Caki2 (cell line): Measurements from ENCODE around the gene EXOC3L4. TPM values are rescaled to one million over a fixed set of nuclear protein-coding genes. Genes with fewer than 3 reads are reported as not detected.

Source experiments
- DNase-seq: peaks from one replicate; pipeline ENCODE4 v3.0.0-alpha.2; 2015; ENCODE audit warnings: low read depth
- in situ Hi-C: cut with HindIII; loops from 2 replicates; pipeline ENCODE4 v1.10.0; 2016; ENCODE audit warnings: low sequenced_read_pairs, low pct_unique_long_range_greater_than_20kb, mixed read lengths
- total RNA-seq: library from RNA; depleted of rRNA; stranded (reverse); fragments of >200 nt; shearing (Covaris generic); gene quantifications from 2 replicates; pipeline ENCODE4 v1.2.3, GENCODE V29; 2014; ENCODE audit warnings: low replicate concordance

EXOC3L4 gene
- total RNA-seq, 1 experiment from 2014 or later: 0.98 TPM

GRCh38 chr14:103087343-103087835, 7.1 kb upstream of the EXOC3L4 start:
- in situ Hi-C loops: no loop called here
- DNase-seq: no peak

GRCh38 chr14:103088921-103089320, 5.6 kb upstream of the EXOC3L4 start:
- no peak for DNase-seq
- in situ Hi-C loops: no loop called here

DNA sequence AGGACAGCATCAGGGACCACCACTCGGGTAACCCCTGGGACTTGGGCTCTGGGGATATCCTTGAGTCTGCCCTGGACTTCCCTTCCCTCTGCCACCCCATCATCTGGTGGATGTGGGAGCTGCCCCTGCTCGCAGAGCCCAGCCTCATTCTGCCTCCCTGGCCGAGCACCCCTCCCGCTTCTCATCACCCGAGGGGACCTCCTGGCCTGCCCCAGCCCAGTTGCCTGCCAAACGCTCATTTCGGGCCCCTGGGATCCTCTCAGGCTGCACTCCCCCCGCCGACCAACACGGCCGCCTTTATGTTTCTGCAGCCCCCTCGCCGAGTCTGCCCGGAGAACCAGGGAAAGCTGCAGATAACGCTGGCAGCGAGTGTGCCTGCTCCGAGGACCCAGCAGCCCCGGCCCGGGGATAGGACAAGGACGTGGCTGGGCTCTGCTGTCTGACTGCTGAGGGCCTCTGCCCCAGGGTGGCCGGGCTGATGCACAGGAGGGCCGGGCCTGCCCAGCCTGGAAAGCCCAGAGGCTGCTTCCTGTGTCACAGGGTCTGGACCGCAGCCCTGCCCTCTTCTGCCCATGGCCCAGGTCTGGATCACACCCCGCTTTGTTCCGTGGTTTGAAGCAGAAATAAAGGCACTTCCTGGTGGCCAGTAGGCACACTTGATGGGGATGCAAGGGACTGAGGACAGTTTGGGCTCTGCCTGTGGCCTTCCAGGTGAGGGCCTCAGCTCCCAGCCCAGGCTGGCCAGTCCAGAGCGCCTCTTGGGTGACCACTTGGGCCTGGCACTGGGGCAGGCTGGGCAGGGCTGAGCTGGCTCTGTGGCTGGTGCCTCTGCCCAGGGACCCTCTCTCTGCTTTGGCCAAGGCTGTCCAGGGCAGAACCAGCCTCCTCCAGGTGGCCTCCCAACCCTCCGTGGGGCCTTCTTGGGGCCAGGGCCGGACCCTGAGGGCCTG, 4.9 kb upstream of the EXOC3L4 start:
- no peak for DNase-seq
- in situ Hi-C loops: no loop called here

DNA sequence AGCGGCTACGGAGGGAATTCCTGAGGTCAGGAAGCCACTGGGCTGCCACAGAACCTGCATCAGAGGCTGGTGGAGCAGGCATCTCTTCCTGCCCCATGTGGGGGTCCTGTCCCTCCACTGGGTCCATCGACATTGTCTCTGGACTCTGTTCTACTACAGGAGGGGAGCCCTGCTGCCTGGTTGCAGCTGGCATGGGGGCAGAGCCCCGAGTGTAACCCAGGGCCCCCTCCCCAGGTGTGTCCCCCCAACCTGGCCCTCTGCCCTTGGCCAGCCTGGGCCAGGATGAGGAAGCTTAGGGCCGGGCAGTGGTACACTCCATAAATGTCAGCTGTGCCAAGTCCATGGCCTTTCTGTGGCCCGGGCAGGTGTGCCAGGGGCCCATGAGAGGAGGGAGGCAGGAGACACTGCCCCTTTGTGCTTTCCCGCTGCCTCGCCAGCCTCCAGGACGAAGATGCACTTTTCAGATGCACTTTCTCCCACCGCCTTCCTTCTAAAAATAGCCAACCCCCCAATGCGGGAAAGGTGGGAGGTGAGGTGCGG, 4.0 kb upstream of the EXOC3L4 start:
- no peak for DNase-seq
- in situ Hi-C loops: no loop called here

GRCh38 chr14:103091041-103091882, 3.3 kb upstream of the EXOC3L4 start:
- in situ Hi-C loops: no loop called here
- no peak for DNase-seq

DNA sequence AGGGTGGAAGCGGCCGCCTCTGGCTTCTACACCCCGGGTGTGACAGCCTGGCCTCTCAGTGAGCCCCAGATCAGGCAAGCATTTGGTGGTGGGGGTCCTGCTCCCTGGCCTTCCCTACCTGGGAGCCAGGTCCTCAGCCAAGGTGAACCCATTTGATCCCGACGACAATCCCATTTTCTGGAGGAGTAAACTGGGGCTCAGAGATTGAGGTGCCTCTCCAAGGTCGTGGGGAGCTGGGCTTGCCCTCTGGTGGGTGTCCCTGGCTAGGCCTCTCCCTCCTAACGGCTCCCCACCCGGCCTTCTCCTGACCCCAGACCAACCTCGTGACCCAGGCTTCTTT, 2.7 kb upstream of the EXOC3L4 start:
- DNase-seq: no peak
- in situ Hi-C loops: no loop called here

DNA sequence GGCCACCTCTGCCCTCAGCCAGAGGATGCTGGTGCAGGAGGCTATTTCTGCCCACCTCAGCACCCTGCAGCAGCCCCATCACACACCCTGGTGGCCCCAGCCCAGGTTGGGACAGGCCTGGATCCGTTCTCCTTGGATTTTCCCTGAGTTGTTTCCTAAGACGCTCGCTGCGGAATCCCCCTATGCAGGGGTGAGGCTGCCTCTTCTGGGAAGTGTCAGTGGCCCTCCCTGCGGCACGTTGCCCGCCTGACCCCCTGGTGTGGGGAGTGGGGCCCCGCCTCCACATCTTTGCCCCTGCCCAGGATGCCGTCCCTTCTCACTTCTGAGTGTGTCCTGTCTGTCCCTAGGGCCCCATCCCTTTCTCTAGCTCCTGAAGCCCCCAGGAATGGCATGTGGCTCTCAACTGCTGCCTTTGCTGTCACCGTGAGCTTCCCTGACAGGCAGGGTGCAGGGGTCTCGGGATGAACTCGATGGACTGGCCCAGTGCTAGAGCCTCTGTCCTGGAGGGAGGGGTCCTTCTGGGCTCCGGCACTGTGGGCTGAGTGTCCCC, 594 bp upstream of the EXOC3L4 start:
- in situ Hi-C loops: no loop called here
- no peak for DNase-seq

GRCh38 chr14:103095210-103095778, 769 bp downstream of the EXOC3L4 start:
- in situ Hi-C loops: no loop called here
- no peak for DNase-seq

DNA sequence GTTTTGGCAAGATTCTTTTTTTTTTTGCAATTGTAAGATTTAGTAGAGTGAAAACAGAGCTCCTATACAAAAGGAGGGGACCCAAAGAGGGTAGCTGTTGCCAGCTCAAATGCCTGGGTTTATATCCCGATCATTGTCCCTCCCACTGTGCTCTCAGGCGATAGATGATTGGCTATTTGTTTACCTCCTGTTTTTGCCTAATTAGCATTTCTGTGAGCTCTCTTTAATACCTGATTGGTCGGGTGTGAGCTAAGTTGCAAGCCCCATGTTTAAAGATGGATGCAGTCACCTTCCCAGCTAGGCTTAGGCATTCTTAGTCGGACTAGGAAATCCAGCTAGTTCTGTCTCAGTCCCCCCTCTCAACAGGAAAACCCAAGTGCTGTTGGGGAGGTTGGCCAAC, 1.9 kb downstream of the EXOC3L4 start:
- in situ Hi-C loops: no loop called here

DNA sequence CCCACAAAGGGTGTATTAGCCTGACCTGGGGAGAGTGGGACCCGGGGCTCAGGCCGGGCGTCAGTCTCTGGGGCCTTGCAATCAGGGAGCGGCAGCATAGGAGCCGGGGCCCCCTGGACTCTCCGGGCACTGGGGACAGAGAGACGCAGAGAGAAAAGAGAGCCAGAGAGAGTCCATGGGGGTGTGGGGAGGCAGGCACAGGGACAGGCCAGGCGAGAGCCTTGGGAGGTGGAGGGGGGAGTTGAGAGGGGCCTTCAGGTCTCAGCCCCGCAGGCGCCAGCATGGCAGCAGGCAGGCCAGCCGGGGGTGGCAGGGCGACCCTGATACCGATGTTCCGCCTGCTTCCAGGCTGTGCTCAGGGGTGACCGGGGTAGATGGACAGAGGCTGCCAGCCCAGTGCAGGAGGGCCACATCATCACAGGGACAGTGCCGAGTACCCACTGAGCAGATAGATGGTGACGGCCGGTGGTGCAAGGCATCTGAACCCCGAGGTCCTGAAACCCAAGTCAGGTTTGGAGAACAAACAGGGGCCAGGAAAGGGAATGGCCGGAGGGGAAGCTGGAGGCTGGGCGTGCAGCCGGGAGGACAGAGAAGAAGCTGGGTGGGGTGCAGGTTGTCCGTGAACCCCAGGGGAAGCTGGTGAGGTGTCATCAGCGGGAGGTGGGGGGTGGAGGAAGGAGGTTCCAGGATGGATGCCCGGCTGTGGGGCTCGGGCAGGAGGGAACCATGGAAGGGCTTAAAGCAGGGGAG, 2.9 kb downstream of the EXOC3L4 start:
- DNase-seq: no peak
- in situ Hi-C loops: no loop called here

More for the DNA sequence above, 1.9 kb downstream of the EXOC3L4 start:
- no peak for DNase-seq

DNA sequence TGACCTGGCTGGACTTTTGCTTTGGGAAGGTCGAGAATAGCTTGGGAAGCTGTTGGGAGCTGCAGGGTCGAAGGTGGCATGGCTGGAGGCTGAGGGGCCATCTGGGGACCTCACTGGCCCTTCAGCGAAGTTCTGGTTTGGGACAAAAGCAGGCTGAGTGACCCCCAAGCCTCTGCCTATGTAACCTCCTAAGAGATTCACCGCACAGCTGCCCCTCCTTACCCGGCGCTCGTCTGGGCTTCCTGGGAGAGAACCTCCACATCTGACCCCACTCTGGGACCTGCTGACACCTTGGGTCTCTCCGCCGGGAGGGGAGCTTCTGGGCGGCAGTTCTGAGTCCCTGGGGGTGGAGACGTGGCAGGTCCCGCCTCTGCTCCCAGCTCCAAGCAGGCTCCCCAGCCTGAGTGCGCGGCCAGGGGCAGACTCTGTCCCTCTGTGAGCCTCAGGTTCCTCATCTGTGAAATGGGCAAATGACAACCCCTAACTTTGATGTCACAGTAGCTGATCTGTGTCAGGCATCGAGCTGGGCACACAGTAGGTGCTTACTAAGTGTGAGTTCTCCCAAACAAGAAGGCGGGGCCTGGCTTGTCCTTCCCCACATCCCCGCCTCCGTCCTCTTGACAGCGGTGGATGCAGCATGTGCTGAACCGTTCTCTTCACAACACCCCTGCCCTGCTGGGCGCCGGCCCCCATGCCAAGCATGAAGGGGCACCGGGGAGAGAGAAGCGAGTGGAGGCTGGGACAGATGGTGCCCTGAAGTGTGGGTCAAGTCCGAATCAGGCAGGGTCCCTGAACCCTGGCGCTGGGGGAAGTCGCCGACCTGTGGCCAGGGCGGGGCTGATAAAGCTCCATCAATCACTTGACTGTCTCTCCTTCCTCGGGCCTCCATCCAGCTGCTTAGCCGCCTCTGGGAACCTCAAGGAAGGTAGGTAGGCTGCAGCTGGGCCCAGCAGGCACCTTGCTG, 3.8 kb downstream of the EXOC3L4 start:
- in situ Hi-C loops: no loop called here

DNA sequence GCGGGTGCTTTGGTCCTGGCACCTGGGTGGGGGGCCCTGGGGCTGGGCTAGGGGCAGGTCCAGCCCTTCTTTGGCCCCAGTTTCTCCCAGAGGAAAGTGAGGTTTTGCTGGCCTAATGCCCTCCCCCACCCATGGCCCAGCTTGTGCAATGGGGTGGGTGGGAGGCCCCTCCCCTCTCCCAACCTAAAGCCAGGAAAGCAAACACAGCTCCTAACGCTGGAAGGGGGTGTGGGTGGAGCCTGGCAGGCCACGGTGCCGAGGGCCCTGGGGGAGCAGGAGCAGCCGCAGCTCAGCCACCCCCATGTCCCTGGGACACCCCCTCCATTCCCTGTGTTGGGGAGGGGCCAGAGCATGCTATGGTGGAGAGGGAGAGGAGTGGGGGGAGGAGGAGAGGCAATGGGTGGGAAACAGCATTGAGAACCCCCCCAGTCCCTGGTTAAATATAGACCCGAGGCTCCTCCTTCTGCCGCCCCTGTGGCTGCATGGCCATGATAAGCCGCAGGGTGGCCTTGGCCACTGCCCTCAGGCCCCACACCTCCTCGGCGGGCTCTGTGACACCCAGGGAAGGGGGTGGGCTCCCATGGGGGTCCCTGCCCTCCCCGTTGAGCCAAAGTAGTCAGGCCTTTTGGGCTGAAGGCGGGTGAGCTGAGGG, 4.7 kb downstream of the EXOC3L4 start:
- no peak for DNase-seq
- in situ Hi-C loops: no loop called here

More for the DNA sequence above, 3.8 kb downstream of the EXOC3L4 start:
- no peak for DNase-seq

DNA sequence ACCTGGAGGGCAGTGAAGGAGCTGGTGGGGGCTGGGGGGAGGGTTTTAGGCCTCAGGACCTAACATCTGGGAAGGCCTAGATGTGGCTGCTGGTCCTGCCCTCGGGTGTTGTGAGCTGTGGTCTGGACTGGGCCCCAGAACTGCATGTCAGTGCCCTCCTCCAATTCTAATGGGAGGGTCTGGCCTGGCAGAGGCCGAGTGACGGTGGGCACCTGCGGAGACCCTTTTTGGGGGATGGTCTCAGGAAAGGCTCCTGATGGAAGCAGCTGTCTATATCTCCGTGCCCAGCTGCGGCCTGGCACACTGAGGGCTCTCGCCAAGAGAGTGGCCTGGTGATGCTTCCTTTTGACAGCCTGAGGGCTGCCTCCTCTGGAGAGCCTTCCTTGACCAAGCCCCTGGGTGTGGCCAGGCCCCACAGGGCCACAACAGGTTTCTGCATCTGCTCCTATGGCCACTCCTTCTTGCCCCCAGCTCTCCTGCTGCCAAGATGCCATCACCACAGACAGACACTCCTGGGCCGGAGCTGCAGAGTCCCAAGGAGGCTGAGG, 5.3 kb downstream of the EXOC3L4 start:
- DNase-seq: no peak
- in situ Hi-C loops: no loop called here

- DNase-seq: no peak
- in situ Hi-C loops: no loop called here
Observed at GRCh38 chr14:103100281-103101121, 6.0 kb downstream of the EXOC3L4 start.
